SU-DHL-6 (cell line): ENCODE measurements around the gene SRPK1.

ENCODE experiments used
- H2AFZ ChIP-seq: fragments of 200-600 bp; sonication (generic); 2 replicates; pipeline ENCODE4 v1.6.1; 2014; ENCODE audit warnings: low read depth, mild to moderate bottlenecking, moderate library complexity, mixed read lengths, antibody characterized with exemption, low read length; ENCODE audit not compliant: severe bottlenecking
- H3F3A ChIP-seq: fragments of 200-600 bp; shearing (Covaris generic); 2 replicates; pipeline ENCODE4 v1.6.0; 2016; ENCODE audit warnings: antibody characterized with exemption, mild to moderate bottlenecking; ENCODE audit not compliant: insufficient read depth
- H3K27ac ChIP-seq: fragments of 200-600 bp; sonication (generic); 2 replicates; pipeline ENCODE4 v1.5.1; 2016; ENCODE audit warnings: low read depth, mild to moderate bottlenecking, low read length, moderate library complexity, mixed read lengths
- H3K27me3 ChIP-seq: fragments of 200-600 bp; sonication (generic), shearing (Covaris generic); 2 replicates; pipeline ENCODE4 v1.6.0; 2014; ENCODE audit warnings: mild to moderate bottlenecking, low read length
- H3K36me3 ChIP-seq: fragments of 200-600 bp; sonication (generic); 2 replicates; pipeline ENCODE4 v1.6.1; 2014; ENCODE audit warnings: mild to moderate bottlenecking, low read length, mixed read lengths
- H3K4me2 ChIP-seq: fragments of 300-600, 200-600 bp; shearing (Covaris generic), sonication (generic); 2 replicates; pipeline ENCODE4 v1.6.0; 2014; ENCODE audit warnings: low read length, low read depth, mild to moderate bottlenecking; ENCODE audit not compliant: poor library complexity, severe bottlenecking
- H3K4me3 ChIP-seq: fragments of 200-600 bp; sonication (generic); 2 replicates; pipeline ENCODE4 v1.5.1; 2014; ENCODE audit warnings: antibody characterized with exemption, low read length, mild to moderate bottlenecking, mixed read lengths; ENCODE audit not compliant: insufficient read depth, poor library complexity, severe bottlenecking
- H3K79me2 ChIP-seq: fragments of 200-600 bp; sonication (generic); 2 replicates; pipeline ENCODE4 v1.6.1; 2014; ENCODE audit warnings: mild to moderate bottlenecking, low read length, moderate library complexity; ENCODE audit not compliant: insufficient read depth
- H3K9ac ChIP-seq: fragments of 200-600 bp; sonication (generic); 2 replicates; pipeline ENCODE4 v1.7.0; 2014; ENCODE audit warnings: mild to moderate bottlenecking, low read length
- H3K9me2 ChIP-seq: fragments of 200-600 bp; sonication (generic); replicated peaks from 2 replicates; pipeline ENCODE4 v1.6.1; 2014; ENCODE audit warnings: low read length; ENCODE audit not compliant: insufficient read depth
- H3K9me3 ChIP-seq: fragments of 200-600 bp; sonication (generic); 2 replicates; pipeline ENCODE4 v1.6.1; 2014; ENCODE audit warnings: low read length, mixed read lengths; ENCODE audit not compliant: insufficient read depth
- H4K20me1 ChIP-seq: fragments of 200-600 bp; sonication (generic); 2 replicates; pipeline ENCODE4 v1.6.1; 2014; ENCODE audit warnings: low read depth, mild to moderate bottlenecking, antibody characterized with exemption, low read length, moderate library complexity, mixed read lengths
- EZH2phosphoT487 ChIP-seq: fragments of 200-600 bp; sonication (generic), shearing (Covaris generic); conservative IDR thresholded peaks from 2 replicates; pipeline ENCODE4 v1.6.1; 2018; ENCODE audit warnings: mild to moderate bottlenecking, antibody characterized with exemption, low read length, moderate library complexity, mixed read lengths
- TF ChIP-seq, protein P1 (sequence below): fragments of 200-600 bp; sonication (generic); IDR thresholded peaks from one replicate; pipeline ENCODE4 v1.5.1; 2017; ENCODE audit warnings: antibody characterized with exemption, mild to moderate bottlenecking, low read length, moderate library complexity; ENCODE audit not compliant: insufficient read depth, poor library complexity, severe bottlenecking

Gene SRPK1

DNA sequence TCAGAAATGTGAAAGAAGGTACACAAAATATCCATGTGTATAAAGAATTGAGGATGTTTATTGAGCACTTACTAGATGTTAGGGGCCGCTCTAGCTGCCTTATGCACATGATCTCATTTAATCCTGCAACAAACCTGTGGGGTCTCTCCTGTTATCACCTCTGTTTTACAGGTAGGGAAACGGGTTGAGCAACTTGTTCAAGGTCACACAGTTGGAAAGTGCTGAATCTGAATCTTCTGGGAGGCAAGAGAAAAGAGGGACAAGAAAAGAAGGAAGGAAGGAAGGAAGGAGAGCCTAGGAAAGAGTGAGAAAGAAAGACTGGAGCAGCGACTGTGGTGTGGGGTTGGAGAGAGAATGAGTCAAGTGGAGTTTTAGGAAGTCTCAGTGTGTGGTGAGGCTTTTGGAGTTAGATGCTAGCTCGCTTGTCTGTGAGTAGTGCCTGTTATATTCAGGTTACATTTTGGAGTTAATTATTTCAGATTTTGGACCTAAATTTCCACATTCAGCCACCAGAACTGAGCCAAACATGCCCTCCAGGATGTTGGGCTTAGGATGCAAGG is 132.4 kb downstream of the SRPK1 start:
- Histone ChIP-seq H3K27ac (no peak overlapping the region), H3K9me3 (no peaks in the 10 kb centered on the region), H3K4me3 (no peak overlapping the region), H3K9me2 (no peaks in the 10 kb centered on the region), H3F3A (no peaks in the 10 kb centered on the region), H3K9ac (no peak overlapping the region), H2AFZ (no peak overlapping the region), H4K20me1 (no peaks in the 10 kb centered on the region), H3K79me2 (no peaks in the 10 kb centered on the region), H3K4me2 (no peak overlapping the region), H3K36me3 (no peaks in the 10 kb centered on the region), H3K27me3 (no peaks in the 10 kb centered on the region)
- TF ChIP-seq EZH2phosphoT487 = no peak
- TF ChIP-seq, protein P1, sequence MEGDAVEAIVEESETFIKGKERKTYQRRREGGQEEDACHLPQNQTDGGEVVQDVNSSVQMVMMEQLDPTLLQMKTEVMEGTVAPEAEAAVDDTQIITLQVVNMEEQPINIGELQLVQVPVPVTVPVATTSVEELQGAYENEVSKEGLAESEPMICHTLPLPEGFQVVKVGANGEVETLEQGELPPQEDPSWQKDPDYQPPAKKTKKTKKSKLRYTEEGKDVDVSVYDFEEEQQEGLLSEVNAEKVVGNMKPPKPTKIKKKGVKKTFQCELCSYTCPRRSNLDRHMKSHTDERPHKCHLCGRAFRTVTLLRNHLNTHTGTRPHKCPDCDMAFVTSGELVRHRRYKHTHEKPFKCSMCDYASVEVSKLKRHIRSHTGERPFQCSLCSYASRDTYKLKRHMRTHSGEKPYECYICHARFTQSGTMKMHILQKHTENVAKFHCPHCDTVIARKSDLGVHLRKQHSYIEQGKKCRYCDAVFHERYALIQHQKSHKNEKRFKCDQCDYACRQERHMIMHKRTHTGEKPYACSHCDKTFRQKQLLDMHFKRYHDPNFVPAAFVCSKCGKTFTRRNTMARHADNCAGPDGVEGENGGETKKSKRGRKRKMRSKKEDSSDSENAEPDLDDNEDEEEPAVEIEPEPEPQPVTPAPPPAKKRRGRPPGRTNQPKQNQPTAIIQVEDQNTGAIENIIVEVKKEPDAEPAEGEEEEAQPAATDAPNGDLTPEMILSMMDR = no peak

DNA sequence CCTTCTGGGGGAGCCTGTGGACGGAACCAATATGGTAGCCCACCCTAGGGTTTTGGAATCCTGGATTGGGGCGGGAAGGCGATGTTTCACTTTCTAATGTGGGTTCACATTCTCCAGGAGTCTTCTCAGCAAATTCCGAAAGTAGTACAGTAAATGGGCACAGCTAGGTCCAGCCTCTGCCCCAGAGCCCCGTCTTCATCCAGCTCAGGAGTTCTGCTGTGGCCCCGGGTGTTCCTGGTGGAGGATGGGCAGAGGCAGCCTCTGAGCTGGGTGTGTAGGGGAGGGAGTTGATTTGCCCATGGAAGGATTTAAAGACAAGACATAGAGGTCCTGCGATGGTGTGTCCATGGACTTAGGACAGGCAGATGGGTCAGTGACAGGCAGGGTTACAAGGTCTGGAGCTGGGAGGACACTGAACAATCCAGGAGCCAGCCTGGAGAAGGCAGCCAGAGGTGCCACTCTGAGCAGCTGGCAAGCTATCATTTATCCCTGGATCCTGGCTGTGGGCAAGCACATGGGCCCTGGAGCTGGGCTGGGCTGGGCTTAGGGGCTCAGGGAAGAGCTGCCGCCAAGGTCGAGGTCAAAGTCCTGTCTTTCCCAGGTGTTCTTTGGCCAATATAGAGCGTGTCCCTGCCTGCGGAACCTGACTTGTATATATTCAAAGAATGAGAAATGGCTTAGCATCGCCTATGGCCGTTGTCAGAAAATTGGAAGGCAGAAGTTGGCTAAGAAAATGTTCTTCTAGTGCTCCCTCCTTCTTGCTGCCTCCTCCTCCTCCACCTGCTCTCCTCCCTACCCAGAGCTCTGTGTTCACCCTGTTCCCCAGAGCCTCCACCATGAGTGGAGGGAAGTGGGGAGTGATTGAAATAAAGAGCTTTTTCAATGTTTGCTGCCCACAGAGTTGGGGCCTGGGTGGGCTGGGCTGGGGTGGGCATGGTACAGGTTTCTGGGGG is 133.4 kb downstream of the SRPK1 start:
- no peak for TF ChIP-seq EZH2phosphoT487
- TF ChIP-seq, protein P1 = no peak
- Histone ChIP-seq H3K4me2 (no peak overlapping the region), H3K4me3 (no peak overlapping the region)

DNA sequence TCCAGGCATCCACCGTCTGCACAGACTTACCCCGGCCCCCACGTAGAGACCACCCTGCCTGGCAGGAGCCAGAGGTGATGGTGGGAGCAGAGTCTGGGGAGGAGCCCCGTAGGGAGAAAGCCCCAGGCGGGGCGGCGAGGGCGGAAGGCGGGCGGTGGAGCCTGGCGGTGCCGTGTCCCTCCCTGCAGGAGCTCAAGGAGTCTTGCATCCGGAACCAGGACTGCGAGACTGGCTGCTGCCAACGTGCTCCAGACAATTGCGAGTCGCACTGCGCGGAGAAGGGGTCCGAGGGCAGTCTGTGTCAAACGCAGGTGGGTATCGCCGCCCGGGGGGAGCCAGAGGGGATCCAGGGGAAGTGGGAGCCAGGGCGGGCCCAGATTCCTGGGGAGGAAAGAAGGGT is 134.1 kb downstream of the SRPK1 start:
- Histone ChIP-seq H2AFZ (no peak overlapping the region), H3F3A (no peaks in the 10 kb centered on the region), H3K4me2 (no peak overlapping the region), H3K4me3 (no peak overlapping the region), H3K9ac (no peak overlapping the region), H3K9me3 (no peaks in the 10 kb centered on the region), H3K9me2 (no peaks in the 10 kb centered on the region), H4K20me1 (no peaks in the 10 kb centered on the region), H3K36me3 (no peaks in the 10 kb centered on the region), H3K27ac (no peak overlapping the region), H3K79me2 (no peaks in the 10 kb centered on the region), H3K27me3 (no peaks in the 10 kb centered on the region)
- TF ChIP-seq EZH2phosphoT487 = no peak
- TF ChIP-seq, protein P1 = no peak

More for the DNA sequence above, 133.4 kb downstream of the SRPK1 start:
- H3K9me2 ChIP-seq = no peaks in the 10 kb centered on the region
- H3K27ac ChIP-seq = no peak overlapping the region
- H3K27me3 ChIP-seq = no peaks in the 10 kb centered on the region
- H3K36me3 ChIP-seq = no peaks in the 10 kb centered on the region
- no peak overlapping the region for H2AFZ ChIP-seq
- H3F3A ChIP-seq = no peaks in the 10 kb centered on the region
- H3K79me2 ChIP-seq = no peaks in the 10 kb centered on the region
- H4K20me1 ChIP-seq = no peaks in the 10 kb centered on the region
- no peak overlapping the region for H3K9ac ChIP-seq
- no peaks in the 10 kb centered on the region for H3K9me3 ChIP-seq
